ENCODE data around the gene LEMD2.

LEMD2 gene

GRCh38 chr6:33739571-33739970 lies 49.4 kb downstream of the LEMD2 start:
- no peak for DNase-seq
- no peak for TF ChIP-seq CTCF (IDR thresholded peaks at IDR 0.05; ENCODE audit: low read depth, low read length, missing control alignments)
- Histone ChIP-seq H3K4me3 (ENCODE audit: low read depth, low read length) (no peak overlapping the region), H3K36me3 (replicated peaks) (no peaks in the 10 kb centered on the region), H3K27ac (no peak overlapping the region), H3K27me3 (replicated peaks) (peaks cover 13% of the 10 kb centered on the region)
- in situ Hi-C loops (cut with HindIII; ENCODE audit: low pct_ligation_motif_present, low sequenced_read_pairs): no loop called here

GRCh38 chr6:33738879-33739278 lies 50.1 kb downstream of the LEMD2 start:
- H3K27ac ChIP-seq: no peak overlapping the region
- H3K36me3 ChIP-seq (replicated peaks): no peaks in the 10 kb centered on the region
- TF ChIP-seq CTCF (IDR thresholded peaks at IDR 0.05; ENCODE audit: low read depth, low read length, missing control alignments): no peak
- in situ Hi-C loops (cut with HindIII; ENCODE audit: low pct_ligation_motif_present, low sequenced_read_pairs): no loop called here
- H3K27me3 ChIP-seq (replicated peaks): peaks cover 10% of the 10 kb centered on the region
- no peak for DNase-seq
- no peak overlapping the region for H3K4me3 ChIP-seq (ENCODE audit: low read depth, low read length)

GRCh38 chr6:33738153-33738552 lies 50.8 kb downstream of the LEMD2 start:
- Histone ChIP-seq H3K4me3 (ENCODE audit: low read depth, low read length) (no peak overlapping the region), H3K27me3 (replicated peaks) (peaks cover 6% of the 10 kb centered on the region), H3K27ac (no peak overlapping the region), H3K36me3 (replicated peaks) (no peaks in the 10 kb centered on the region)
- no peak for TF ChIP-seq CTCF (IDR thresholded peaks at IDR 0.05; ENCODE audit: low read depth, low read length, missing control alignments)
- DNase-seq: no peak
- in situ Hi-C loops (cut with HindIII; ENCODE audit: low pct_ligation_motif_present, low sequenced_read_pairs): no loop called here

GRCh38 chr6:33737267-33738026 lies 51.5 kb downstream of the LEMD2 start:
- no peaks in the 10 kb centered on the region for H3K36me3 ChIP-seq (replicated peaks)
- DNase-seq: no peak
- no peak overlapping the region for H3K4me3 ChIP-seq (ENCODE audit: low read depth, low read length)
- in situ Hi-C loops (cut with HindIII; ENCODE audit: low pct_ligation_motif_present, low sequenced_read_pairs): no loop called here
- H3K27ac ChIP-seq: no peak overlapping the region
- H3K27me3 ChIP-seq (replicated peaks): no peaks in the 10 kb centered on the region
- TF ChIP-seq CTCF (IDR thresholded peaks at IDR 0.05; ENCODE audit: low read depth, low read length, missing control alignments): no peak

GRCh38 chr6:33735216-33735615 lies 53.7 kb downstream of the LEMD2 start:
- Histone ChIP-seq H3K27ac (no peak overlapping the region), H3K36me3 (replicated peaks) (no peaks in the 10 kb centered on the region)
- in situ Hi-C loops (cut with HindIII; ENCODE audit: low pct_ligation_motif_present, low sequenced_read_pairs): no loop called here

More at GRCh38 chr6:33735216-33735615, 53.7 kb downstream of the LEMD2 start:
- DNase-seq: no peak
- no peak for TF ChIP-seq CTCF (IDR thresholded peaks at IDR 0.05; ENCODE audit: low read depth, low read length, missing control alignments)
- H3K4me3 ChIP-seq (ENCODE audit: low read depth, low read length): no peak overlapping the region
- no peaks in the 10 kb centered on the region for H3K27me3 ChIP-seq (replicated peaks)

Measured in brain microvascular endothelial cell (primary cell).